Esophagus muscularis mucosa (tissue), 3 donors: ENCODE results near the gene HECTD4.

Source experiments
- POLR2A ChIP-seq: fragments of 450-650 bp; IDR thresholded peaks from one replicate; pipeline ENCODE4 v1.6.1; 2017; ENCODE audit warnings: antibody characterized with exemption, moderate library complexity, mild to moderate bottlenecking, low read depth
- TF ChIP-seq, protein P1 (sequence below), 3 experiments: fragments of 200-600 bp in 2 of 3; fragments of 450-650 bp in 1 of 3; sonication (generic) in 2 of 3; IDR thresholded peaks; one replicate each; pipeline ENCODE4 v1.5.1; 2017 to 2019; ENCODE audit warnings: antibody characterized with exemption in 3 of 3, mild to moderate bottlenecking in 2 of 3, moderate library complexity in 1 of 3

DNA sequence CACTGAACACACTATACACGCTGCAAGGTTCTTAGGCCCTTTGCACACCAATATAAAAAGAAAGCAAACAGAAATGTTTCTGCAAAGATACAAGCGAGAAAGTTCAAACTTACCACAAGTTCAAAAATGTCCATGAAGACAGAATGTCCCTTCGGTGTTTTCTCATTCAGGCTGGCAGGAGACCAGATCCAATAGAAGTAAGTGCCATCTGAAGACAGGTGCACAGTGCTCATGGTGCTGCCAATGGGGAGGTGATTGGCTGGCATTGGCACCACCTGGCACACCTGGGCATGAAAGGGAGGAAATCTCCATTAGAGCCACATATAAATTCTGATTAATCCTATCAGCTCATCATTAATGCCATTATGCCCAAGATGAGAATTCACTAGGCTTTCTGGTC, 76.3 kb downstream of the HECTD4 start:
- TF ChIP-seq POLR2A, result no peak
- TF ChIP-seq, protein P1, sequence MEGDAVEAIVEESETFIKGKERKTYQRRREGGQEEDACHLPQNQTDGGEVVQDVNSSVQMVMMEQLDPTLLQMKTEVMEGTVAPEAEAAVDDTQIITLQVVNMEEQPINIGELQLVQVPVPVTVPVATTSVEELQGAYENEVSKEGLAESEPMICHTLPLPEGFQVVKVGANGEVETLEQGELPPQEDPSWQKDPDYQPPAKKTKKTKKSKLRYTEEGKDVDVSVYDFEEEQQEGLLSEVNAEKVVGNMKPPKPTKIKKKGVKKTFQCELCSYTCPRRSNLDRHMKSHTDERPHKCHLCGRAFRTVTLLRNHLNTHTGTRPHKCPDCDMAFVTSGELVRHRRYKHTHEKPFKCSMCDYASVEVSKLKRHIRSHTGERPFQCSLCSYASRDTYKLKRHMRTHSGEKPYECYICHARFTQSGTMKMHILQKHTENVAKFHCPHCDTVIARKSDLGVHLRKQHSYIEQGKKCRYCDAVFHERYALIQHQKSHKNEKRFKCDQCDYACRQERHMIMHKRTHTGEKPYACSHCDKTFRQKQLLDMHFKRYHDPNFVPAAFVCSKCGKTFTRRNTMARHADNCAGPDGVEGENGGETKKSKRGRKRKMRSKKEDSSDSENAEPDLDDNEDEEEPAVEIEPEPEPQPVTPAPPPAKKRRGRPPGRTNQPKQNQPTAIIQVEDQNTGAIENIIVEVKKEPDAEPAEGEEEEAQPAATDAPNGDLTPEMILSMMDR (IDR thresholded peaks at IDR 0.05), result no peak
